GM18498 (cell line): ENCODE measurements around the gene CFAP99.
"Not testable (repeated sequence)": the region's sequence is repeated elsewhere in the genome, so short reads cannot be mapped to it uniquely, and the experiment has no call there.

Experiments used
- ATAC-seq: cut with Tn5 transposase; IDR thresholded peaks from one replicate; pipeline ENCODE4 v1.9.1; 2021; ENCODE audit warnings: mild to moderate bottlenecking, moderate library complexity; ENCODE audit not compliant: unreplicated experiment

The CFAP99 gene

GRCh38 chr4:2427383-2428334, 8.9 kb downstream of the CFAP99 start:
- ATAC-seq: no peak

GRCh38 chr4:2428496-2429213, 9.9 kb downstream of the CFAP99 start:
- no peak for ATAC-seq

GRCh38 chr4:2429945-2430757, 11.4 kb downstream of the CFAP99 start:
- ATAC-seq: not testable (repeated sequence)

GRCh38 chr4:2432004-2432403, 13.2 kb downstream of the CFAP99 start:
- no peak for ATAC-seq

GRCh38 chr4:2432991-2433530, 14.3 kb downstream of the CFAP99 start:
- no peak for ATAC-seq

DNA sequence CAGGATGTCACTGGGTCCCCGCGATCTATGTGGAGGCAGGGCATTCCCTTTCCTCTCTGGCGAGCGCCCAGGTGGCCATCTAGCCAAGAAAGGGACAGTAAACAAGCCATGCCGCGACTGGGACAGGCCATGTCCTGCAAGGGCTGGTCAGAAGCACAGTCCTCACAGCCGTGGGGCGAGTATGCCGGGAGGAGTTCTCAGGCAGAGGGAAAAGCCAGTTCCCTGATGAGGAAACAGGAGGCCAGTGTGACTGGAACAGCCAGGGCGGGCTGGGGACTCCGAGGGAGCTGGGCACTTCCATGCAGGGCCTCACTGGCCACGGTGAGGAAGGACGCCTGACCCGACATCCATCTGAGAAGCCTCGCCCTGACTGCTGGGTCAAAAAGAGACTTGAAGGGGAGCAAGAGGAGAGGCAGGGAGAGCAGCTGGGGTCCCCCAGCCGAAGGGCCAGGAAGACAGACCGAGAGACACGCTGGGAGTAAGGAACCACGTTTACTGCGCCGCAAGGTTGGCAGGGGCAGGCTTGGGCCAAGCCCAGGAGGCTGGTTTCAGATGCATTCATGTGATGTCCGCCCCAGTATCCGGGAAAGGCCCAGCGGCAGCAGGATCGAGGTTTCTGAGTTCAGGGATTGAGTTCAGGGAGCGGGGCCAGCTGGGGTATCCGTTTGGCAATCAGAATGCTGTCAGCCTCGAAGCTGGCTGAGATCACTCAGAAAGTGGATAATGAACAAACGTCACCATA, 15.0 kb downstream of the CFAP99 start:
- ATAC-seq: no peak

GRCh38 chr4:2434420-2434819, 15.7 kb downstream of the CFAP99 start:
- no peak for ATAC-seq

- ATAC-seq: no peak
Observed at GRCh38 chr4:2436301-2436700, 17.5 kb downstream of the CFAP99 start.

DNA sequence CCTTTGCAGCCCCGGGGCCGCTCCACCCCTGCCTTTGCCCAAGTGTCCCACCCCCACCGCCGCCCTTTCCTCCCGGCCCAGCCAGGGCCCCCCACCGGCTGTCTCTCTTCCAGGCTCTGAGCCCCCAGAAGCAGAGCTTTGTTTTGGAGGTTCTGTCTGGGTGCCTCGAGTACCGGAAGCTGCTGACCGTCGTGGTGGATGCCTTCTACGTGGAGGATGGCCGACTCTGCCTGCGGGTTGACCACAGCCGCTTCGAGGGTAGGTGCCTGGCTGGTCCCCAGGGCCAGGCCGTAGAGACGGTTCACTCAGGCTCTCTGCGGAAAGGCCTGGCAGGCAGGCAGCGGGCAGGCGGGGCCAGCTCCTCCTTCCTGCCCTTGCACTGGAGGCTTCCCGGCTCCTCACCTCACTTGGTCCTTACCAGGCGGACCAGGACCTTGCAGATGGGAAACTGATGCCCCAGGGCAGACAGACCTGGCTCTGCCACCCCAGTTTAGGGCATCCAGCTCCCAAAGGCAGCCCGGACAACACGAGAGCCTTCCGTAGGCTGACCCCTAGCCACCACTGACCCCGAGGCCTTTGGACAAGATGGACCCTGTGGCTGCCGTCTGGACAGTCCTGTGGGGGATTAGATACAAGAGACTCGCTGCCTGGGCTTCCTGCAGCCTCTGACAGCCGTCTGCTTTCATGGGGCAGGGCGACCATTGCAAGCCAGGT, 18.2 kb downstream of the CFAP99 start:
- no peak for ATAC-seq

- no peak for ATAC-seq
Observed at GRCh38 chr4:2437475-2438215, 18.9 kb downstream of the CFAP99 start.

DNA sequence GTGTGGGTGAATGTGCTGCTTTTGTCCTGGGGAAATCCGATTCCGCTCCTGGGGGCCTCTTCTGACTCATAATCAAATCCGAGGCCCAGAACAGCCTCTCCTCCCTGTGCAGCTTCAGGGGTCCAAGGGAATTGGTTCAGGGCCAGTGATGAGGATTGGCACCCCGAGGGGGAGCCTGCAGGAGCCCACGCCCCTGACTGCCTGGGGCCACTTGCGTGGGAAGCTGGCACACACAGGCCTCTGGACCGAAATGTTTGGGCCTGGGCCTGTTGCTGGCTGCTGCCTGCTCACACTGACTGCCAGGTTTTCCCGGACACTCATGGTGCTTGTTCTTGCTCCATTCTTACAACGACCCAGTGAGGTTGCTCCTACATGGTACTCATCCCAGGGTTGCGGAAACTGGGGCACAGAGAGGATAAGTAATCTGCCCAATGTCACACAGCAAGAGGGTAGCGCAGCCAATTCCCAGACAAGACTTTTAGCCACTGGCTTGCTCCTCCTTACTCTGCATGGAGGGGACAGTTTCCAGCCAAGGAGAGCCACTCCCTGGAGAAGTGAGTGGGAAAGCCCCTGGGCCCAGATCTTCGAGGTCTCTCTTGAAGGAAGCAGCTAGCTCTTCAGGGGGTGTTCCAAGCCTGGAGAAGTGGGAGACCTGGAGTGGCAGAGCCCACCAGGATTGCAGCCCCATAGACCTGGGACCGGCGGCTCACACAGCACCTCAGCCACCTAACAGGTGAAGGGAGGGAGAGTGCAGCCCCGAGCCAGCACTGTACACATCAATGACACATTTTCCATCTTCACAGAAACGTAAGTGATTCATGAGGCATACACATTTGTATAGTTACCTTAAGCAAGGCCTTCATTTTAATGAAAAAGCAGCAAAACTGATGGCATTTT, 20.3 kb downstream of the CFAP99 start:
- no peak for ATAC-seq

GRCh38 chr4:2441393-2442174, 22.8 kb downstream of the CFAP99 start:
- ATAC-seq: peak; percentile 88

DNA sequence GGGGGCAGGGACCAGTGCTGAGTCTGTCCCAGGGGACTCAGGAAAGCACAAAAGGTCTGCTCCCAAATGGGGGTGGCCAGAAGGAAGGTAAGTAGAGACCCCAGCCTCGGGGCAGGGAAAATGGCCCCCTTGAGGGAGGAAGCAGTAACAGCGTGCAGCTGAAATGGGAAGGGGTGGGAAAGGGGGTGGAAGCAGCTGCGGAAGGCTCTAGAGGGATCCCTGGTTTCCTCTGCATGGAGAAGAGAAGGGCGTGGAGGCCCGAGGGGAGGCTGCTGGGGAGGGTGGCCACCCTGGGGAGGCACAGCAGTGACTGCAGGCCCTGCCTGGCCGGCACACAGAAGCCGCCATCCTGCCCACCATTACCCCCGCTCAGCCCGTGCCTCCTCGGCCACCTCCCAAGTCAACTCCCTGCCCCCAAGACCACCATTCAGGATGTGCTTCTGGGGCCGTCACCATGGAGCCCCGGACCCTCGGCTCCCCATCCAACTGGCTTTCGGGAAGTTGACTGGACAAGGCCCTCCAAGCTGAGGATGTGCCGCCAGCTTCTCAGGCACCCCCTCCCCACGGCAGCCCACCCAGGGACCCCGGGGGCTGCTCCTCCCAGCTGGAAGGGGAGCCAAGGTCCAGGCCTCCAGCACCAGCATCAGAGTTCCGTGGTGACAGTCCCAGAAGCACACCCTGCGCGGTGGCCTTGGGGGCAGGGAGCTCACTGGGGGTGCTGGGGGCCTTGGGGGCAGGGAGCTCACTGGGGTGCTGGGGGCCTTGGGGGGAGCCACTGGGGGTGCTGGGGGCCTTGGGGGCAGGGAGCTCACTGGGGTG, 23.6 kb downstream of the CFAP99 start:
- no peak for ATAC-seq

GRCh38 chr4:2443061-2443730, 24.4 kb downstream of the CFAP99 start:
- ATAC-seq: no peak

DNA sequence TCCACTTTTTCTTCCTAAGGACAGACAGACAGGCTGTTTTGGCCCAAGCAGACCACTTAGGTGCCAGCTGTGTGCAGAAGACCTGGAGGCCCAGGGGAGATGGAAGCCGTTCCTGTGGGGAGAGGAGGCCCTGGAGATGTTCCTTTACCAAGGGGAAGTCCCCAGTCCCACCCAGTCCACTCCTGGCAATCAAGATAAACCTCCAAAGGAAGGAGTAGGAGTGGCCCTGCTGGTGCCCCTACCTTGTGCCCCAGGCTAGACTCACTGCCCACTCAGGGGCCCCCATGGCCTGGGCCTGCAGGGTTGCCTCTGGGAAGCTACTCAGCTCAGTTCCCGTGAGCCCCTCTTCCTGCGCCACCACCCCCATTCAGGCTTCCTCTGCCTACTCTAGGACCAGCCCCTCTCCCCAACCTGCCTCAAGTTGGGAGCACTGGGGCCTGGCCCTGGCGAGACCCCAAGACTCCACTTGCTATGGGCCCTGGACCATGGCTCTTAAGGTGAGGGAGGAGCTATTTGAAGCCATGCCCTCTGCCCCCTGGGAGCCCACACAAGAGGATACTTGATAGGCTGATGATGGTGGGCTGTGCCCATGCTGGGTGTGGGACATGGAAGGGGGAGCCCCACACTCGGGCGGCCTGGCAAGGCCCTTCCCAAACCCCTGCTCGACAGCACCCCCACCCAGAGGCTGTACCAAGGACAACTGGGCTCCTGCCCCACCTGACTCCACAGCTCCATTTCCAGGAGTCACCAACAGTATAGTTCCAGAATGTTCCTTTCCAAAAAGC, 25.4 kb downstream of the CFAP99 start:
- ATAC-seq: no peak
